ENCODE data around the gene RMC1.
"Not testable (repeated sequence)": the region's sequence is repeated elsewhere in the genome, so short reads cannot be mapped to it uniquely, and the experiment has no call there.

RMC1 gene

GRCh38 chr18:23556145-23556780 is 53.0 kb downstream of the RMC1 start:
- CTCF ChIA-PET, result no interaction called here
- no peak for DNase-seq (ENCODE audit: extremely low spot score)
- TF ChIP-seq FOXM1 (IDR thresholded peaks at IDR 0.05; ENCODE audit: borderline replicate concordance), result no peak
- TF ChIP-seq NFRKB (IDR thresholded peaks at IDR 0.05), result no peak
- TF ChIP-seq HDGF (IDR thresholded peaks at IDR 0.05; ENCODE audit: borderline replicate concordance), result no peak
- POLR2A ChIA-PET, result no interaction called here

GRCh38 chr18:23557511-23557910 is 54.2 kb downstream of the RMC1 start:
- DNase-seq (ENCODE audit: extremely low spot score); POLR2A ChIA-PET: not testable (repeated sequence)
- CTCF ChIA-PET, result interaction anchor here (0.7 kb wide), 1 partner anchor 12 kb away, joined by 3 read pairs; no protein-coding TSS in a partner anchor

- TF ChIP-seq FOXK2 (IDR thresholded peaks at IDR 0.05), result no peak
- no peak for TF ChIP-seq ELF4 (IDR thresholded peaks at IDR 0.05)
- no peak for TF ChIP-seq NFRKB (IDR thresholded peaks at IDR 0.05)
- TF ChIP-seq TARDBP (IDR thresholded peaks at IDR 0.05), result no peak
- no peak for TF ChIP-seq HDGF (IDR thresholded peaks at IDR 0.05; ENCODE audit: borderline replicate concordance)
- no peak for TF ChIP-seq LEF1 (IDR thresholded peaks at IDR 0.05; ENCODE audit: borderline replicate concordance)
- TF ChIP-seq PKNOX1 (IDR thresholded peaks at IDR 0.05), result no peak
- TF ChIP-seq ZNF384 (IDR thresholded peaks at IDR 0.05), result no peak
- CTCF ChIA-PET, result interaction anchor here (0.6 kb wide), 1 partner anchor 597 kb away, joined by 3 read pairs; no protein-coding TSS in a partner anchor
- POLR2A ChIA-PET, result no interaction called here
- no peak for DNase-seq (ENCODE audit: extremely low spot score)
Observed at GRCh38 chr18:23560186-23560585, 56.9 kb downstream of the RMC1 start.

- POLR2A ChIA-PET, result no interaction called here
- DNase-seq (ENCODE audit: extremely low spot score), result no peak
- TF ChIP-seq HDGF (IDR thresholded peaks at IDR 0.05; ENCODE audit: borderline replicate concordance), result no peak
- no peak for TF ChIP-seq ZNF384 (IDR thresholded peaks at IDR 0.05)
- CTCF ChIA-PET, result interaction anchor here (2.4 kb wide), 1 partner anchor 48 kb away, joined by 7 read pairs; no protein-coding TSS in a partner anchor
Observed at GRCh38 chr18:23563377-23564043, 60.2 kb downstream of the RMC1 start.

GRCh38 chr18:23565916-23566547 is 62.7 kb downstream of the RMC1 start:
- CTCF ChIA-PET, result no interaction called here
- DNase-seq (ENCODE audit: extremely low spot score), result no peak
- no peak for TF ChIP-seq HDGF (IDR thresholded peaks at IDR 0.05; ENCODE audit: borderline replicate concordance)
- TF ChIP-seq SP1 (IDR thresholded peaks at IDR 0.05), result no peak
- TF ChIP-seq FOXM1 (IDR thresholded peaks at IDR 0.05; ENCODE audit: borderline replicate concordance), result no peak
- no peak for TF ChIP-seq NFRKB (IDR thresholded peaks at IDR 0.05)
- TF ChIP-seq SUZ12 (IDR thresholded peaks at IDR 0.05), result no peak
- TF ChIP-seq ELF4 (IDR thresholded peaks at IDR 0.05), result no peak
- no peak for TF ChIP-seq LEF1 (IDR thresholded peaks at IDR 0.05; ENCODE audit: borderline replicate concordance)
- no peak for TF ChIP-seq CTBP1 (IDR thresholded peaks at IDR 0.05; ENCODE audit: borderline replicate concordance)
- no peak for TF ChIP-seq ZNF384 (IDR thresholded peaks at IDR 0.05)
- POLR2A ChIA-PET, result no interaction called here

- CTCF ChIA-PET, result no interaction called here
- POLR2A ChIA-PET, result no interaction called here
- DNase-seq (ENCODE audit: extremely low spot score), result no peak
- TF ChIP-seq L3MBTL2 (conservative IDR thresholded peaks at IDR 0.05) (no peak), PKNOX1 (IDR thresholded peaks at IDR 0.05) (no peak), FOXK2 (IDR thresholded peaks at IDR 0.05) (no peak)
Observed at GRCh38 chr18:23567671-23568070, 64.4 kb downstream of the RMC1 start.

- no peak for DNase-seq (ENCODE audit: extremely low spot score)
- CTCF ChIA-PET, result no interaction called here
- POLR2A ChIA-PET, result no interaction called here
- TF ChIP-seq CTBP1 (IDR thresholded peaks at IDR 0.05; ENCODE audit: borderline replicate concordance) (no peak), BHLHE40 (IDR thresholded peaks at IDR 0.05; ENCODE audit: borderline replicate concordance) (no peak), L3MBTL2 (conservative IDR thresholded peaks at IDR 0.05) (no peak), ELF4 (IDR thresholded peaks at IDR 0.05) (no peak), ZNF384 (IDR thresholded peaks at IDR 0.05) (no peak), NFRKB (IDR thresholded peaks at IDR 0.05) (no peak)
Observed at GRCh38 chr18:23568281-23569138, 65.2 kb downstream of the RMC1 start.
